Esophagus muscularis mucosa (tissue), 4 donors: ENCODE data around the gene VCX3B. TPM values are rescaled to one million over a fixed set of nuclear protein-coding genes. Genes with fewer than 3 reads are reported as not detected.
"Not testable (repeated sequence)": the region's sequence is repeated elsewhere in the genome, so short reads cannot be mapped to it uniquely, and the experiment has no call there.

Source experiments
- DNase-seq: peaks from one replicate; pipeline ENCODE4 v3.0.0-alpha.2; 2017; ENCODE audit errors: extremely low spot score
- H3K27ac ChIP-seq, 4 donors: fragments of 200-600 bp; sonication (generic); replicated peaks in 1 of 4; 1 replicate in 3 of 4; 2 replicates in 1 of 4; pipeline ENCODE4 v1.5.1; 2016 to 2019; ENCODE audit warnings: mild to moderate bottlenecking in 1 of 4
- H3K27me3 ChIP-seq, 4 donors: fragments of 200-600 bp; sonication (generic); one replicate each; pipeline versions ENCODE4 v1.5.1 to v1.6.0; 2016 to 2019
- H3K36me3 ChIP-seq, 4 donors: fragments of 200-600 bp; sonication (generic); one replicate each; pipeline ENCODE4 v1.5.1; 2016 to 2019
- H3K4me1 ChIP-seq, 4 donors: fragments of 200-600 bp; sonication (generic); one replicate each; pipeline ENCODE4 v1.5.1; 2016 to 2019
- H3K4me3 ChIP-seq, 4 donors: fragments of 200-600 bp; sonication (generic); 1 replicate in 2 of 4; 2 replicates in 2 of 4; pipeline ENCODE4 v1.5.1; 2016 to 2019; ENCODE audit warnings: mild to moderate bottlenecking in 4 of 4, moderate library complexity in 1 of 4
- H3K9me3 ChIP-seq, 4 donors: fragments of 200-600 bp; sonication (generic); 1 replicate in 3 of 4; 2 replicates in 1 of 4; pipeline ENCODE4 v1.5.1; 2016 to 2019
- CTCF ChIP-seq, 3 experiments: fragments of 200-600 bp in 2 of 3; fragments of 450-650 bp in 1 of 3; sonication (generic) in 2 of 3; IDR thresholded peaks; one replicate each; pipeline ENCODE4 v1.5.1; 2017 to 2019; ENCODE audit warnings: antibody characterized with exemption in 3 of 3, mild to moderate bottlenecking in 2 of 3, moderate library complexity in 1 of 3
- EP300 ChIP-seq: sonication (generic); formaldehyde crosslinking; IDR thresholded peaks from one replicate; pipeline ENCODE4 v1.6.1; 2017; ENCODE audit warnings: antibody characterized with exemption
- POLR2A ChIP-seq: fragments of 450-650 bp; IDR thresholded peaks from one replicate; pipeline ENCODE4 v1.6.1; 2017; ENCODE audit warnings: antibody characterized with exemption, moderate library complexity, mild to moderate bottlenecking, low read depth
- POLR2AphosphoS5 ChIP-seq, 2 donors: sonication (generic); formaldehyde crosslinking; IDR thresholded peaks; one replicate each; pipeline ENCODE4 v1.6.1; 2017; ENCODE audit warnings: antibody characterized with exemption in 2 of 2
- WGBS: methylation state at CpG from one replicate; pipeline ENCODE4 v1.1.5; 2018; 5-methylcytosine and 5-hydroxymethylcytosine counted together
- intact Hi-C: fragments of 100-400 bp; cut with DNase I; formaldehyde crosslinking; loops from one replicate; pipeline ENCODE4 v1.15.1; 2023
- total RNA-seq, 4 donors: library from RNA; depleted of rRNA; stranded (reverse); fragments of >200 nt; gene quantifications; one replicate each; pipeline versions ENCODE4 v1.1.0 to v1.2.1, GENCODE V29; 2016

The VCX3B gene
- total RNA-seq, 4 donors from 2014 or later, result not detected

GRCh38 chrX:8455557-8455956 lies 9.1 kb upstream of the VCX3B start:
- intact Hi-C loops, result no loop called here
- 92% methylated on average over 4 of the region's 4 CpGs for WGBS
- no peak for DNase-seq

GRCh38 chrX:8462488-8462887 lies 2.1 kb upstream of the VCX3B start:
- Histone ChIP-seq H3K4me1 (no peaks in the 10 kb centered on the region), H3K27me3 (no peaks in the 10 kb centered on the region)
- intact Hi-C loops, result no loop called here

More at GRCh38 chrX:8455557-8455956, 9.1 kb upstream of the VCX3B start:
- no peaks in the 10 kb centered on the region for H3K27me3 ChIP-seq
- no peaks in the 10 kb centered on the region for H3K9me3 ChIP-seq
- no peak overlapping the region for H3K27ac ChIP-seq
- no peaks in the 10 kb centered on the region for H3K36me3 ChIP-seq
- TF ChIP-seq POLR2AphosphoS5 (IDR thresholded peaks at IDR 0.05), result no peak
- no peak for TF ChIP-seq EP300
- no peak for TF ChIP-seq POLR2A
- no peak for TF ChIP-seq CTCF (IDR thresholded peaks at IDR 0.05)
- no peak overlapping the region for H3K4me3 ChIP-seq
- peaks cover 0 to 12% (median 0%) of the 10 kb centered on the region in 4 donors for H3K4me1 ChIP-seq

DNA sequence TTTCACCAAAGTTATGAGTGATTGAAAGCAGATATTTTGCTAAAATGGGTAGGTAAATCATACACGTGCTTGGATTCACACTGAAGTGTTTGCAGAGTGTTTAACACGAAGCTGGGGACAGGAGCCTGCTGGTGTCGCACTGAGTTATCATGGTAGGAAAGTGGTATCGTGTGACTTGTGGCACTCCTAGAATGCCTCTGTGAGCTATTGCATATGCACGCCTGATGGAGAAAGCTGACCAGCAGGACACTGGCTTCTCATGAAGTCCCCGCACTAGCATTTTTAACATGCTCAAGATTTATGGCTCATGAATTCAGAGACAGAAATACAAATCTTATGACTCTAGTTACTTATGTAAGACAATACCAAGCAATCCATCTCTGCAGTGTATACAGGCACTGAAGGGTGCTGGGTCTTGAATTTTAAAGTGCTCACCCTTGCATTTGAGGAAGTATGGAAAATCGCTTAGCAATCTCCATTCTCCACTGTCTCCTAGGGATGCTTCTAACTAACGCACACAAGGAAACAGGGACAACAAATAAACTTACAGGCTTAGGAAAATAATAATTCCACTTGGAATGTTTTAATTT lies 19.8 kb downstream of the VCX3B start:
- intact Hi-C loops, result no loop called here
- DNase-seq, result no peak
- no peaks in the 10 kb centered on the region for H3K4me1 ChIP-seq
- H3K36me3 ChIP-seq, result no peaks in the 10 kb centered on the region
- no peak overlapping the region for H3K4me3 ChIP-seq
- WGBS, result 54% methylated on average over 8 of the region's 8 CpGs
- no peaks in the 10 kb centered on the region for H3K27me3 ChIP-seq
- H3K9me3 ChIP-seq, result no peaks in the 10 kb centered on the region
- H3K27ac ChIP-seq, result no peak overlapping the region
- TF ChIP-seq EP300, result no peak
- no peak for TF ChIP-seq CTCF (IDR thresholded peaks at IDR 0.05)
- TF ChIP-seq POLR2A, result no peak
- TF ChIP-seq POLR2AphosphoS5 (IDR thresholded peaks at IDR 0.05), result no peak

More at GRCh38 chrX:8462488-8462887, 2.1 kb upstream of the VCX3B start:
- Histone ChIP-seq H3K27ac (no peak overlapping the region), H3K4me3 (no peak overlapping the region), H3K9me3 (no peaks in the 10 kb centered on the region), H3K36me3 (no peaks in the 10 kb centered on the region)
- no peak for TF ChIP-seq EP300
- TF ChIP-seq POLR2A, result no peak
- no peak for TF ChIP-seq POLR2AphosphoS5 (IDR thresholded peaks at IDR 0.05)
- TF ChIP-seq CTCF (IDR thresholded peaks at IDR 0.05), result no peak
- no peak for DNase-seq

- H3K9me3 ChIP-seq, H3K36me3 ChIP-seq, DNase-seq, H3K4me1 ChIP-seq, intact Hi-C loops, H3K27ac ChIP-seq, H3K27me3 ChIP-seq, H3K4me3 ChIP-seq: not testable (repeated sequence)
- 75% methylated on average over 3 of the region's 4 CpGs for WGBS
These were observed 30.4 kb downstream of the VCX3B start for GRCh38 chrX:8495036-8495435.

GRCh38 chrX:8500203-8500602 lies 35.6 kb downstream of the VCX3B start:
- TF ChIP-seq POLR2AphosphoS5 (IDR thresholded peaks at IDR 0.05), result no peak
- no peak for TF ChIP-seq POLR2A
- no peak for TF ChIP-seq CTCF (IDR thresholded peaks at IDR 0.05)
- no peak for TF ChIP-seq EP300
- H3K4me1 ChIP-seq, result no peaks in the 10 kb centered on the region
- H3K36me3 ChIP-seq, result no peaks in the 10 kb centered on the region
- H3K27me3 ChIP-seq, result no peaks in the 10 kb centered on the region
- H3K4me3 ChIP-seq, result no peak overlapping the region
- no peak for DNase-seq
- intact Hi-C loops, result no loop called here
- H3K9me3 ChIP-seq, result no peaks in the 10 kb centered on the region
- H3K27ac ChIP-seq, result no peak overlapping the region
- WGBS, result 91% methylated on average over 4 of the region's 4 CpGs

- DNase-seq, H3K4me3 ChIP-seq, H3K27ac ChIP-seq, H3K27me3 ChIP-seq, H3K9me3 ChIP-seq, H3K4me1 ChIP-seq, H3K36me3 ChIP-seq, intact Hi-C loops: not testable (repeated sequence)
- WGBS, result 96% methylated on average over 19 of the region's 21 CpGs
These were observed 37.5 kb downstream of the VCX3B start for GRCh38 chrX:8502101-8502500.
